ENCODE measurements around the gene PLA2G1B. TPM values are rescaled to one million over a fixed set of nuclear protein-coding genes. Genes with fewer than 3 reads are reported as not detected.

PLA2G1B gene
- total RNA-seq, 4 donors from 2014 or later: not detected

DNA sequence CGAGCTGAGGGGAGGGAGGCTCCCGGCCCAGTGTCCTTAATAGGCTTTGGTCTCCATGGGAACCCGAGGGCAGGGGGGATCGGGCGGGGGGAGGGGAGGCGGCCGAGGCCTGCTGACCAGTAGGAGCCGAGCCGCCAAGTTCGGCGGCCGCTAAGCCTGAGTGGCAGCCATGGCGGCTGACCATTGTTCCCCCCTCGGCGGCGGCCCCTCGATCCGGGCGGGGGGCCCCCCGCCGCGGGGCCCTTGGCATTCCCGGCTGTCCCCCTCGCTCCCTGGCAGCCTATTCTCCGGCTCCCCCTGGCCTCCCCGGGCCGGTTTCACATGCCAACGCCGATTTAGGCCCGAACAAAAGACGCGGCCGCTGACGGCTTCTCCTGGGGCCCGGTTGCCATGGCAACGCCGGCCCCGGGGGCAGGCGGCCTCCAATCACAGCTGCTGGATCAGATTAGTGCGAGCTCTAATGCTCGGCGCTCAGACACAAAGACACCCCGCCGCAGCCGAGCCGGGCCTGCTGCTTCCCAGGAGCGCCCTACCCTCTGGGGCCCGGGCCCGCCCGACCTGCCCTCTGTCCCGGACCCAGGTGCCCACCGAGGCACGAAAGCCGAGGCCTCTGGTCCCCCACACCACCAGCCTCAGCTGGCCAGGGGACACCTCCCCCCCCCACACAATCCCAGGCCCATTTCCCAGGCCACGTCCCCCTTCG, 34.1 kb upstream of the PLA2G1B start:
- no peak for TF ChIP-seq POLR2AphosphoS5 (IDR thresholded peaks at IDR 0.05)
- no peak for TF ChIP-seq EP300 (IDR thresholded peaks at IDR 0.05)
- TF ChIP-seq, protein P1, sequence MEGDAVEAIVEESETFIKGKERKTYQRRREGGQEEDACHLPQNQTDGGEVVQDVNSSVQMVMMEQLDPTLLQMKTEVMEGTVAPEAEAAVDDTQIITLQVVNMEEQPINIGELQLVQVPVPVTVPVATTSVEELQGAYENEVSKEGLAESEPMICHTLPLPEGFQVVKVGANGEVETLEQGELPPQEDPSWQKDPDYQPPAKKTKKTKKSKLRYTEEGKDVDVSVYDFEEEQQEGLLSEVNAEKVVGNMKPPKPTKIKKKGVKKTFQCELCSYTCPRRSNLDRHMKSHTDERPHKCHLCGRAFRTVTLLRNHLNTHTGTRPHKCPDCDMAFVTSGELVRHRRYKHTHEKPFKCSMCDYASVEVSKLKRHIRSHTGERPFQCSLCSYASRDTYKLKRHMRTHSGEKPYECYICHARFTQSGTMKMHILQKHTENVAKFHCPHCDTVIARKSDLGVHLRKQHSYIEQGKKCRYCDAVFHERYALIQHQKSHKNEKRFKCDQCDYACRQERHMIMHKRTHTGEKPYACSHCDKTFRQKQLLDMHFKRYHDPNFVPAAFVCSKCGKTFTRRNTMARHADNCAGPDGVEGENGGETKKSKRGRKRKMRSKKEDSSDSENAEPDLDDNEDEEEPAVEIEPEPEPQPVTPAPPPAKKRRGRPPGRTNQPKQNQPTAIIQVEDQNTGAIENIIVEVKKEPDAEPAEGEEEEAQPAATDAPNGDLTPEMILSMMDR (IDR thresholded peaks at IDR 0.05): no peak
- TF ChIP-seq POLR2A (IDR thresholded peaks at IDR 0.05): no peak
- 33% methylated on average over 1 of the region's 56 CpGs; no CpG with 5 or more reads in 1 of the 2 donors for WGBS, 2 donors (ENCODE audit: low coverage in 1 of 2)
- Histone ChIP-seq H3K4me1 (peaks cover 0 to 21% (median 0%) of the 10 kb centered on the region in 3 donors), H3K27ac (peak overlapping the region in 1 of 4 donors; percentile 75), H3K9me3 (no peaks in the 10 kb centered on the region), H3K36me3 (no peaks in the 10 kb centered on the region), H3K4me3 (peak overlapping the region; percentile 31 to 53), H3K27me3 (peaks cover 13% of the 10 kb centered on the region)
- ATAC-seq: peak; percentile 66

GRCh38 chr12:120359128-120359527, 31.5 kb upstream of the PLA2G1B start:
- peaks cover 0 to 24% (median 0%) of the 10 kb centered on the region in 3 donors for H3K4me1 ChIP-seq
- WGBS, 2 donors (ENCODE audit: low coverage in 1 of 2): 90 to 100% methylated on average over 1 of the region's 1 CpG
- peaks cover 13% of the 10 kb centered on the region for H3K27me3 ChIP-seq
- no peaks in the 10 kb centered on the region for H3K36me3 ChIP-seq
- ATAC-seq: no peak
- H3K9me3 ChIP-seq: no peaks in the 10 kb centered on the region
- TF ChIP-seq POLR2AphosphoS5 (IDR thresholded peaks at IDR 0.05) (no peak), POLR2A (IDR thresholded peaks at IDR 0.05) (no peak), EP300 (IDR thresholded peaks at IDR 0.05) (no peak)
- TF ChIP-seq, protein P1 (IDR thresholded peaks at IDR 0.05): no peak
- no peak overlapping the region for H3K27ac ChIP-seq
- H3K4me3 ChIP-seq: no peak overlapping the region

- Histone ChIP-seq H3K27ac (no peak overlapping the region), H3K36me3 (no peaks in the 10 kb centered on the region), H3K27me3 (peaks cover 11% of the 10 kb centered on the region), H3K4me3 (no peak overlapping the region), H3K9me3 (no peaks in the 10 kb centered on the region), H3K4me1 (peaks cover 0 to 24% (median 0%) of the 10 kb centered on the region in 3 donors)
- 53 to 77% methylated on average over 3 to 6 of the region's 19 CpGs for whole genome bisulfite sequencing, 2 donors (ENCODE audit: low coverage in 1 of 2)
- no peak for TF ChIP-seq POLR2A (IDR thresholded peaks at IDR 0.05)
- TF ChIP-seq EP300 (IDR thresholded peaks at IDR 0.05): no peak
- TF ChIP-seq, protein P1 (IDR thresholded peaks at IDR 0.05): no peak
- no peak for TF ChIP-seq POLR2AphosphoS5 (IDR thresholded peaks at IDR 0.05)
- ATAC-seq: no peak
Measured at GRCh38 chr12:120358412-120359100, 31.0 kb upstream of the PLA2G1B start.

GRCh38 chr12:120357104-120357503, 29.5 kb upstream of the PLA2G1B start:
- no peaks in the 10 kb centered on the region for H3K9me3 ChIP-seq

More at GRCh38 chr12:120357104-120357503, 29.5 kb upstream of the PLA2G1B start:
- WGBS, 2 donors (ENCODE audit: low coverage in 1 of 2): 74 to 100% methylated on average over 3 to 5 of the region's 5 CpGs
- no peak for ATAC-seq
- peaks cover 0 to 19% (median 0%) of the 10 kb centered on the region in 3 donors for H3K4me1 ChIP-seq
- no peak overlapping the region for H3K27ac ChIP-seq
- no peak overlapping the region for H3K4me3 ChIP-seq
- TF ChIP-seq, protein P1 (IDR thresholded peaks at IDR 0.05): no peak
- no peak for TF ChIP-seq EP300 (IDR thresholded peaks at IDR 0.05)
- TF ChIP-seq POLR2AphosphoS5 (IDR thresholded peaks at IDR 0.05): no peak
- TF ChIP-seq POLR2A (IDR thresholded peaks at IDR 0.05): no peak
- no peaks in the 10 kb centered on the region for H3K36me3 ChIP-seq
- no peaks in the 10 kb centered on the region for H3K27me3 ChIP-seq

Measured in gastroesophageal sphincter (tissue), 4 donors.